Activated naive CD8-positive, alpha-beta T cell treated with anti-CD3 and anti-CD28 coated beads, Interleukin-2, amount 10 ng/mL, durations not matched to agents 7 days and 5 days (primary cell): Measurements from ENCODE around the gene IRGC. TPM values are rescaled to one million over a fixed set of nuclear protein-coding genes. Genes with fewer than 3 reads are reported as not detected.

Experiments used
- ATAC-seq: fragments of 150-1000 bp; cut with Tn5 transposase; one replicate; pipeline ENCODE4 v1.10.0; 2021; ENCODE audit warnings: low read depth, moderate library complexity
- POLR2A ChIA-PET: fragments of 350-600 bp; sonication (Branson Sonifier 250); formaldehyde crosslinking; loops from one replicate; lab custom pipeline; 2021; ENCODE audit warnings: antibody characterized with exemption; lab: Charles Lee
- DNase-seq: peaks from one replicate; pipeline ENCODE4 v3.0.0; 2021
- H3K27ac Mint-ChIP-seq: one replicate; pipeline ENCODE4 v1.8.0; 2022; ENCODE audit warnings: mild to moderate bottlenecking, mixed read lengths
- H3K27me3 Mint-ChIP-seq: one replicate; pipeline ENCODE4 v1.8.0; 2022; ENCODE audit warnings: mild to moderate bottlenecking, moderate library complexity, mixed read lengths
- H3K36me3 Mint-ChIP-seq: one replicate; pipeline ENCODE4 v1.8.0; 2021; ENCODE audit warnings: mild to moderate bottlenecking, mixed read lengths
- H3K4me1 Mint-ChIP-seq: one replicate; pipeline ENCODE4 v1.8.0; 2021; ENCODE audit warnings: mixed read lengths
- H3K4me3 Mint-ChIP-seq: one replicate; pipeline ENCODE4 v1.8.0; 2022; ENCODE audit warnings: mild to moderate bottlenecking, moderate library complexity, mixed read lengths
- H3K9me3 Mint-ChIP-seq: one replicate; pipeline ENCODE4 v1.8.0; 2021; ENCODE audit warnings: mixed read lengths
- total RNA-seq, 2 experiments: library from RNA; stranded (reverse); gene quantifications; one replicate each; pipeline ENCODE4 v1.2.3, GENCODE V29; 2021

The IRGC gene
- not detected for total RNA-seq

DNA sequence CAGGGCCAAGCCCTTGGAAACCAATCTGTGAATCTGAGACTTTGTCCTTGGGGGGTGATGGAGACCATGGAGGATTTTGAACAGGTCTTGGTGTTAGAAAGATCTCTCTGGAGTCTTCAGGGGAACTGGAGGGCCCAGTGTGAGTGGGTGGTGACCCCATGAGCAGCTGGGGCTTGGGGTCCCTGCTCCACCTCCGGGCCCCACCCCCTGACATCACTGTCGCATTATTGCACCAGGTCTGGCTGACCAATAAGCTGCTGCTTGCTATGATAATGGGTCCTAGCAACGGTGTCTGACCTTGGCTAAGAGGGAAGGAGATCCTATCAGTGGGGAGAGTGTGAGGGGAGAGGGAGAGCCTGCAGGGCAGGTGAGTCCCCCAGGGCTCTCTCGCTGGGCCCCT lies at the start of gene IRGC:
Gene IRGC, plus strand, starts transcription at position 301 of the 400 bp plus-strand sequence. CDS start 2,483 bp downstream, outside the sequence.
- DNase-seq (no peak), ATAC-seq (no peak)
- Mint-ChIP-seq H3K27ac (no peak within 1 kb of the TSS), H3K4me1 (no peaks in the 10 kb centered on the region), H3K27me3 (peaks cover 2% of the 10 kb centered on the region), H3K4me3 (no peak within 1 kb of the TSS), H3K36me3 (no peaks in the 10 kb centered on the region), H3K9me3 (no peaks in the 10 kb centered on the region)
- POLR2A ChIA-PET, result no interaction called here

DNA sequence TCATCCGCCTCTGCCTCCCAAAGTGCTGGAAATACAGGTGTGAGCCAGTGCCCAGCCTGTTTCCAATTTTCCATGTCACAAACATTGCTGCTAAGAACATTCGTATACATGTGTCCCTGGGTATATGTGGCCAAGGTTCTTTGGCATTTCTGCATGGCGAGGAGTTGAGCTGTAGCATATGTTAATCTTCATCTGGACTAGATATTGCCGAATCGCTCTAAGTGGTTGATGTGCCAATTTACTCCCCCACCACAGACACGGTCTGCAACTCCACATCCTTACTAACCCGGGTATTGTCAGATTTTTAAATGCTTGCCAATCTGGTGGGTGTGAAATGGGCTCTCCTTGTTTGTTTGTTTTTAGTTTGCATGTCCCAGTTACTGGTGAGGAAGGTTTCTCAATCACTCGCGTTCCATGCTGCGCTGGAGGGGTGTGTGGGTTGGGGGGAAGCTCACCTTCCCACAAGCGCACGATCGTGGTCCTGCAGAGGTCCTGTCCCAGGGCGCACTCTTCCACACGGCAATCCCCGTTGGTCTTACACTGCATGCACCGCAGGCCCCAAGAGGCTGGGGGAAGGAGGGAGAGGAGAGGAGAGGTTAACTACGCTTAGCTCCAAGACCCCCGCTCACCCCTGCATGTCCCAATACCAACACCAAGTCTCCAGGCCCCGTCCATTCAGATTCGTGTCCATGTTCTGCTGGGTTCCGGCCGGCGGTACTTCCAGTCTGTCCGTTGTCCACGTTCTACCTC lies 48.6 kb upstream of the IRGC start:
- Mint-ChIP-seq H3K27ac (peak overlapping the region; percentile 91), H3K4me3 (peak overlapping the region; percentile 94), H3K9me3 (no peaks in the 10 kb centered on the region), H3K27me3 (peaks cover 3% of the 10 kb centered on the region), H3K36me3 (peaks cover 31% of the 10 kb centered on the region), H3K4me1 (peaks cover 35% of the 10 kb centered on the region)
- POLR2A ChIA-PET, result interaction anchor here (0.7 to 1.5 kb wide), 2 partner anchors 204 to 334 kb away, joined by 3 to 8 read pairs; no protein-coding TSS in a partner anchor
- no peak for ATAC-seq
- DNase-seq, result no peak

- Mint-ChIP-seq H3K27ac (peak overlapping the region; percentile 91), H3K4me3 (peak overlapping the region; percentile 94), H3K36me3 (peaks cover 27% of the 10 kb centered on the region), H3K9me3 (no peaks in the 10 kb centered on the region), H3K4me1 (peaks cover 35% of the 10 kb centered on the region), H3K27me3 (peaks cover 3% of the 10 kb centered on the region)
- POLR2A ChIA-PET, result interaction anchor here (0.6 to 1.8 kb wide), 11 partner anchors 9 to 204 kb away, joined by 3 to 30 read pairs (median 6); partner anchors contain the start of gene SMG9
- DNase-seq (no peak), ATAC-seq (no peak)
Measured at GRCh38 chr19:43667876-43668405, 47.9 kb upstream of the IRGC start.

DNA sequence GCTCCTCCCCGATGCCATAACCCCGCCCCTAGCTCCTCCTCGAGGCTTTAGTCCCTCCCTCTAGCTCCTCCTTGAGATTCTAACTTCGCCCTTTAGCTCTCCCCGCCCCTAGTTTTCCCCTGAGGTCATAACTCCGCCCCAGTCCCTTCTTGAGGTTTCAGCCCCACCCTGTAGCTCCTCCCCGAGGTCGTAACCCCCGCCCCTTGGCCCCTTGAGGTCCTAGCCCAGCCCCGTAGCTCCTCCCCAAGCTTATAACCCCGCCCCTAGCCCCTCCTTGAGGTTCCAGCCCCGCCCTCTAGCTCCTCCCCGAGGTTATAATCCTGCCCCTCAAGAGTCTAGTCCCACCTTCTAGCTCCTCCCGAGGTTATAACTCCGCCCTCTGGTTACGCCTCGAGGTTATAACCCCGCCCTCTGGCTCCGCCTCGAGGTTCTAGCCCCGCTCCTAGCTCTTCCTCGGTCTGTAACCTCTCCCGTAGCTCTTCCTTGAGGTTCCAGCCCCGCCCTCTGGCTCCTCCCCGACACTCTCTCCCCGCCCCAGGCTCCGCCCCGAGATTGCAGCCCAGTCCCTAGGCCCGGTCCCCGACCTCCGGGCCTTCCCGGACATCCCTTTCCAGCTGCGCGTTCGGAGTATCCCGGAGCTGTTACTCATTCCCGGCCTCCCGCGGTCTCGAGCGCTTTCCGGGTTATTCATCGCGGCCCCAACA lies 47.3 kb upstream of the IRGC start:
- H3K27ac Mint-ChIP-seq, result peak overlapping the region; percentile 91
- H3K4me3 Mint-ChIP-seq, result peak overlapping the region; percentile 94
- no peaks in the 10 kb centered on the region for H3K9me3 Mint-ChIP-seq
- ATAC-seq (peak; percentile 86), DNase-seq (peak; percentile 94)
- POLR2A ChIA-PET, result interaction anchor here (0.6 to 1.8 kb wide), 12 partner anchors 10 to 205 kb away, joined by 3 to 30 read pairs (median 6); partner anchors contain the start of gene SMG9
- H3K36me3 Mint-ChIP-seq, result peaks cover 26% of the 10 kb centered on the region
- H3K4me1 Mint-ChIP-seq, result peaks cover 33% of the 10 kb centered on the region
- peaks cover 3% of the 10 kb centered on the region for H3K27me3 Mint-ChIP-seq

GRCh38 chr19:43672061-43672679 lies 43.7 kb upstream of the IRGC start:
- no peak overlapping the region for H3K4me3 Mint-ChIP-seq
- H3K4me1 Mint-ChIP-seq, result peaks cover 26% of the 10 kb centered on the region
- DNase-seq, result no peak
- peaks cover 9% of the 10 kb centered on the region for H3K36me3 Mint-ChIP-seq
- no peak for ATAC-seq
- H3K27me3 Mint-ChIP-seq, result peaks cover 5% of the 10 kb centered on the region
- no peaks in the 10 kb centered on the region for H3K9me3 Mint-ChIP-seq
- peak overlapping the region; percentile 3 for H3K27ac Mint-ChIP-seq
- POLR2A ChIA-PET, result interaction anchor here (0.6 kb wide), 1 partner anchor 46 kb away, joined by 3 read pairs; no protein-coding TSS in a partner anchor

DNA sequence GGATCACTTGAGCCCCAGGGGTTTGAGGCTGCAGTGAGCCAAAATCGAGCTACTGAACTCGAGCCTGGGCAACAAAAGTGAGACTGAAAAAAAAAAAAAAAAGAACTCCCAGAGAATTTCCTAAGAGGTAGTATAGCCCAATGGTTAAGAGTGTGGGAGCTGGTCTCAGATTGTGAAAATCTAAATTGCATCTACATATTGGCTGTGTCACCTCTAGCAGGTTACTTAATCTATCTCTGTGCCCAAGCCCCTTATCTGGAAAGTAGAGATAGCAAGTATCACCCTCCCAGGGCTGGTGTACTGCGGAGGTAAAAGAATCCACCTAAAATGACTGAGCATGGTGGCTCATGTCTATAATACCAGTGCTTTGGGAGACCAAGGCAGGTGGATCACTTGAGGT lies 42.2 kb upstream of the IRGC start:
- Mint-ChIP-seq H3K27ac (no peak overlapping the region), H3K27me3 (peaks cover 5% of the 10 kb centered on the region), H3K4me3 (no peak overlapping the region), H3K9me3 (no peaks in the 10 kb centered on the region), H3K36me3 (no peaks in the 10 kb centered on the region), H3K4me1 (peaks cover 14% of the 10 kb centered on the region)
- DNase-seq (no peak), ATAC-seq (no peak)
- POLR2A ChIA-PET, result interaction anchor here (1.3 kb wide), 1 partner anchor 81 kb away, joined by 3 read pairs; the partner anchor contains the start of gene SMG9

GRCh38 chr19:43674183-43674582 lies 41.7 kb upstream of the IRGC start:
- no peak for ATAC-seq
- H3K27me3 Mint-ChIP-seq, result peaks cover 5% of the 10 kb centered on the region

DNA sequence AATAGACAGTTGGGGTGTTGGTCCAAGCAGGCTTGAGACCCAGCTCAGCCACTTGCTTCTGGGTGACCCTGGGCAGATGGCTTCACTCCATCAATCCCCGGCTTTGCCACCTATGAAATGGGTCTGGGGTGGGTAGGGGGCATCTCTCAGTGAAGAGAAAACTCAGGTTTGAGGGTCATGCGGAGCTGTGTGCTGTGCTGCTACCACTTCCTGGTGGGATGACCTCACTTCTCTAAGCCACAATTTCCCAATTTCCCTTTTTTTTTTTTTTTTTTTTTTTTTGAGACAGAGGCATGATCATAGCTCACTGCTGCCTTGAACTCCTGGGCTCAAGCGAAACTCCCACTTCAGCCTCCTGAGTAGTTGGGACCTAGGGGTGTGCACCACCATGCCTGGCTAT lies 41.3 kb upstream of the IRGC start:
- H3K9me3 Mint-ChIP-seq, result no peaks in the 10 kb centered on the region
- H3K4me3 Mint-ChIP-seq, result no peak overlapping the region
- H3K27ac Mint-ChIP-seq, result no peak overlapping the region
- DNase-seq, result no peak
- ATAC-seq, result no peak
- peaks cover 14% of the 10 kb centered on the region for H3K4me1 Mint-ChIP-seq
- POLR2A ChIA-PET, result interaction anchor here (0.6 to 1.3 kb wide), 2 partner anchors 80 to 1217 kb away, joined by 3 read pairs; partner anchors contain the start of gene SMG9
- H3K36me3 Mint-ChIP-seq, result no peaks in the 10 kb centered on the region
- H3K27me3 Mint-ChIP-seq, result peaks cover 5% of the 10 kb centered on the region

More at GRCh38 chr19:43674183-43674582, 41.7 kb upstream of the IRGC start:
- POLR2A ChIA-PET, result interaction anchor here (1.3 kb wide), 1 partner anchor 81 kb away, joined by 3 read pairs; the partner anchor contains the start of gene SMG9
- DNase-seq, result no peak
- Mint-ChIP-seq H3K4me1 (peaks cover 14% of the 10 kb centered on the region), H3K27ac (no peak overlapping the region), H3K4me3 (no peak overlapping the region), H3K9me3 (no peaks in the 10 kb centered on the region), H3K36me3 (no peaks in the 10 kb centered on the region)

- Mint-ChIP-seq H3K27ac (peak overlapping the region; percentile 85), H3K4me1 (peaks cover 11% of the 10 kb centered on the region), H3K9me3 (no peaks in the 10 kb centered on the region), H3K36me3 (no peaks in the 10 kb centered on the region), H3K27me3 (peaks cover 2% of the 10 kb centered on the region), H3K4me3 (peak overlapping the region; percentile 53)
- no peak for DNase-seq
- ATAC-seq, result peak; percentile 65
- POLR2A ChIA-PET, result interaction anchor here (0.6 to 1.3 kb wide), 2 partner anchors 79 to 1216 kb away, joined by 3 read pairs; partner anchors contain the start of gene SMG9
Measured at GRCh38 chr19:43675269-43675879, 40.5 kb upstream of the IRGC start.

DNA sequence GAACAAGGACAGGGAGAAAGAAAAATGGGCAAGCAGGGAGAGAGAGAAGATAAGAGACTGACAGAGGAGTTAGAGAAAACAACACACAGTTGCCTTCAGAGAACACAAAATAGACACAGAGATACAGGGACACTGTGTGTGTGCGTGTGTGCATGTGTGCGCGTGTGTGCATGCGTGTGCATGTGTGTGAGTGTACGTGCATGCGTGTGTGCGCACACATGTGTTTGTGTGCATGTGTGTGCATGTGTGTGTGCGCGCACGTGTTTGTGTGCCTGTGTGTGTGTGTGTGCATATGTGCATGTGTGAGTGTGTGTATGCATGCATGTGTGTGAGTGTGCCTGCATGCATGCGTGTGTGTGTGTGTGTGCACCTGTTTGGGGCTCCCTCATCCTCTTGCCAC lies 40.0 kb upstream of the IRGC start:
- Mint-ChIP-seq H3K4me1 (peaks cover 10% of the 10 kb centered on the region), H3K27ac (peak overlapping the region; percentile 85), H3K27me3 (peaks cover 2% of the 10 kb centered on the region), H3K9me3 (no peaks in the 10 kb centered on the region), H3K4me3 (peak overlapping the region; percentile 22), H3K36me3 (no peaks in the 10 kb centered on the region)
- POLR2A ChIA-PET, result no interaction called here
- DNase-seq, result no peak
- no peak for ATAC-seq

GRCh38 chr19:43678512-43679261 lies 37.2 kb upstream of the IRGC start:
- ATAC-seq, result no peak
- POLR2A ChIA-PET, result interaction anchor here (0.7 to 1.2 kb wide), 2 partner anchors 9 to 10 kb away, joined by 3 to 4 read pairs; partner anchors contain the start of gene PLAUR
- Mint-ChIP-seq H3K36me3 (no peaks in the 10 kb centered on the region), H3K27me3 (peaks cover 2% of the 10 kb centered on the region), H3K27ac (no peak overlapping the region), H3K4me3 (no peak overlapping the region), H3K9me3 (no peaks in the 10 kb centered on the region), H3K4me1 (peaks cover 10% of the 10 kb centered on the region)
- no peak for DNase-seq

DNA sequence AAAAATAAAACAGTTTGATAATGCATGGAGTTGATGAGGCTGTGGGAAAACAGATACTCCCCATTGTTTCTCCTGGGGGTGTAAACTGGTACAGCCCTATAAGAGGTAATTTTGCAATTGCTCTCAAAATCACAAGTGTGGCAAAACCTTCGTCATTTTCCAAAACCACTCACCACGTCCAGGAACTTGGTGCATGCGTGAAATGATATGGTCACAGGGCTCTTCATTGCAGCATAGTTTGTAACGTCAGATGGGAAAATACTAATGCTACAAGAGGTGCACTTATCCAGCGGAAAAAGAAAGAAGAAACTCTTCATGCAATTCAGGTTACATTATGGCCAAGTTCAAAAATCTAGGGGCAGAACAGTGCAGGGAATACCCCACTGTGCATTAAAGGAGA lies 34.1 kb upstream of the IRGC start:
- Mint-ChIP-seq H3K27me3 (peaks cover 3% of the 10 kb centered on the region), H3K36me3 (no peaks in the 10 kb centered on the region), H3K27ac (no peak overlapping the region), H3K4me3 (no peak overlapping the region), H3K4me1 (no peaks in the 10 kb centered on the region), H3K9me3 (no peaks in the 10 kb centered on the region)
- POLR2A ChIA-PET, result no interaction called here
- ATAC-seq (no peak), DNase-seq (no peak)
